ENCODE results near the gene NCKAP5.

The NCKAP5 gene

DNA sequence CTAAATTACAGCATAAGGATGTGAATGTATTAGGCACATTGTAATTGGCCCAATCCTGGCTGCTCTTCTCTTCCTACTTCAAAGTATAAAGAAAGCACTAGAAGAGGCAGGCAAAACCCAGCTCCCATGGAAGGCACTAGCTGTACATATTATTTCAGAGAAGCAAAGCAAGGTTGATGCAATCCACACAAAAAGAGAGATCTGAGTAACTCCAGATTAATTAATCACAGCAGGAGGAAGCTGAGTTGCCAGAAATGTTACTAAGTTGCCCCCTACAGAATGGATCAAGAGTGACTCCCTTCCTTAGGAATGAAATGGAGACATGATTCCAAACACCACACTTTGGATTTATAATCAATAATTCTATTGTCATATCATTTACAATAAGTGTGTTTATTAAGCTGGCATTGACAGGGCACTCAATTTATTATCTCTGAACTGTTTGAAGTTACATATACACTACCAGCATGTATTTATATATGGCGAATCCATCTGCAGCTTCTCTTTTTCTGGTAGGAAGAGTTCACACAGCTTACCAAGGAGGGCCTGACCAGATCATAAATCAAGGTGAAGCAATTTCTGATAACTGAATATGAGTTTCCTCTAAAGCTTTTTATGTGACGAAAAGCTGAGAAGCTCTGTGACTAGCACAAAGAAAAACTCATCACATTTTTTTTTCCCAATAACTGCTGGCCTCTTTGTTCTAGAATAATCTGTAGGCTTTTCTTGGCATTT, 505.2 kb downstream of the NCKAP5 start:
- no peak for DNase-seq

DNA sequence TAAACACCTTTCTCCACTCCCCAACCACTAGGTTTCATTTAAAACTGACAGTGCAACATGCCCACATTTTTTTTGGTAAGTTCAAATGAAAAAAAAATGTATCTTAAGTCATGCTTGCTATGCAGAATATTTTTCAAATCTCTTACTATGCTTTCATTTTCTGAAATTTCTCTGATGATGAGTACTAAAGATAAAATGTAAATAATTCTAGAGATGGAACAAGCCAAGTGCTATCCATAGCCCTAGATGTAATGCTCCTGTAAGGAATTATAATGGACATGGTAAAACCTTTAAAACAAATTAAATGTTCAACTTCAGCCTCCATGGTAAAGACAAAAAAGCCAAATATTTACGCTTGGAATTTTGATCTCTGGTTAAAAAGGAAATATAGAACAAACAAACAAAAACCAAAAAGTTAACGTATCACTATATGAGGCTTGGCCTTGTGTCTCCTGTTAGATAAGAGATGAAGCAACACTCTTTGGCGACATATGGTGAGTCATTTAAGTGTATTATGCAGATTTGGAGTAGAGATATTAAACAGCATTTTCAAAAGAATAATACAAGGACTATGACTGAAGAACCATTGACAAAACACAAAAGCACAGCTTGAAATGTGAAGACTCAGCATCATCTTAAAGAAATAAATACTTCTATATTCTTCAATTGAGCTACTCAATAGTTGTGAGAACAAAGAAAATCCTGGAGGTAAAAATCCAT, 506.2 kb downstream of the NCKAP5 start:
- DNase-seq, result no peak

DNA sequence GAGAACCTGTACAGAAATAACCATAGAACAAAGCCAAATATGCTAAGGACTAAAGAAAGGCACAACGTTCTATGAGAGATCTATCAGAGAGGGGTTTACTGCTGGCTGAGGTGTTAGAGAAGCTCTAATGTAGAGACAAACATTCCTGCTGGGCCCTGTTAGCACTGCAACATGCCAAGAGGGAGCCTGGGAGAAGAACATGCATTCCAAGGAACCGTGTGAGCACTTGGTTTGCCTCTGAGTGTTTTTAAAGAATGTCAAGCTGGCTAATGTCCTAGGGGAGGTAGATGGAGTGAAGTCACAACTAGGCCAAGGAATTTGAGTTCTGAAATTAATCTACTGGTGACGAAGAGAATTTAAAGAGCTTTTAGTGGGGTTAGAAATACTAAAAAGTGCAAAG, 514.0 kb downstream of the NCKAP5 start:
- DNase-seq, result no peak

DNA sequence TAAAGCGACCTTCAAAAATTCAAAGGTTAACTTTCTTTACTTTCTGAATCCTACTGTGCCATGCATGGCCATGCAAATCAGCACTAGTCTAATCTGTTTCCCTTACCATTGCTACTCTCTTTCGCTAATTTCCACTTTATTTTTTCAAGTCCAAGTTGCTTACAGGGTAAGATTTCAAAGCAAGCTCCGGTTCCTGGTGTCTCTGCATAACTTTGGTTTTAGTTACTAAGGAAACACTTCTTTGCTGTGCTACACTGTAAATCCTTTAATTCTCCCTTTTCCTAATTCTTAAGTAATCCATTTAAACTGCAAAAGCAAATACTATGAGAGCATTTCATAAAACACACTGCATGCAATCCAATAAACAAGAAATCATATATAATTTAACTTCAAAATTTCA, 514.7 kb downstream of the NCKAP5 start:
- no peak for DNase-seq

DNA sequence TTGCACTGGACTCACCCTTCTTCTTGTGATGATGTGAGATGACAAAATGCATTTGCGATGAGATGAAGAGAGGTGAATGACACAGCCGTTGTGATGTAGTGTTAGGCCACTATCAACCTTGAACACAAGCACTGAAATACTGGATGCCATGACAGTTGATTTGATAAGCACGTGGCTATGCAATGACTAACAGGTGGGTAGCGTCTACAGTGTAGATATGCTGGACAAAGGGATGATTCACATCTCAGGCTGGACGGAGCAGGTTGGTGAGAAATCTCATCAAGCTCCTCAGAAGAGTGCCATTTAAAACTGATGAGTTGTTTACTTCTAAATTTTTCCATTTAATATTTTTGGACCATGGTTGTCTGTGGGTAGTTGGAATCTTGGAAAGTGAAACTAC, 522.5 kb downstream of the NCKAP5 start:
- DNase-seq, result no peak

DNA sequence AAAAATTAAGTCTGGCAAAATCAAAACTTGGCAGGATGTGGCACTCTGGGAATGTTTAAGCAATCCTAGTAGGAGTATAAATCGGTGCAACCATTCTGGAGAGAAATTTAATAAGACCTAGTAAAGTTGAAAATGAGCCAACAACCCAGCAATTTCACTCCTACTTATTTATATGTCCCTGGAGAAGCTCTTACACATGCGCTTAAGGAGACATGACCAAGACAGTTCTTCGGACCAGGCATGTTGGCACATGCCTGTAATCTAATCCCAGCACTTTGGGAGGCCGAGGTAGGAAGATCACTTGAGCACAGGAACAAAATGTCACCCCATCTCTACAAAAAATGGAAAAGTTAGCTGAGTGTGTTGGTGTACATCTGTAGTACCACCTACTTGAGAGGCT, 523.7 kb downstream of the NCKAP5 start:
- no peak for DNase-seq

DNA sequence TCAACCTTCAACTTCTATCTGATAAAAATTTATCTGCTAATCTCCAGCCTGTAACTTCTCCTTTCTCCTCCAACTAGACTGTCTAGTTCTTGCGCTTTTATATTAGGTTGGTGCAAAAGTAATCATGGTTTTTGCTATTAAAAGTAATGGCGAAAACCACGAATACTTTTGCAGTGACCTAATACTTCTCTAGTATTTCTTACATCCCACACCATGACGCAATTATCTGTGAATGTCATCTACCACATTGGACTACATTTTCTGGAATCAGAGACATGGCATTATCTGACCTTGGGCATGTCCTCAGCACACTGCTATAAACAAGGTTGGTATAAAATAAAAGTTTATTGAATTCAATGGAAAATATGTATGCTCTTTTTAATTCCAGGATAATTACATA, 528.1 kb downstream of the NCKAP5 start:
- DNase-seq, result no peak

- DNase-seq, result no peak
Measured at GRCh38 chr2:133039531-133039930, 528.7 kb downstream of the NCKAP5 start.

- no peak for DNase-seq
Measured at GRCh38 chr2:133026536-133027177, 541.6 kb downstream of the NCKAP5 start.

GRCh38 chr2:133025004-133025403, 543.3 kb downstream of the NCKAP5 start:
- DNase-seq, result no peak

DNA sequence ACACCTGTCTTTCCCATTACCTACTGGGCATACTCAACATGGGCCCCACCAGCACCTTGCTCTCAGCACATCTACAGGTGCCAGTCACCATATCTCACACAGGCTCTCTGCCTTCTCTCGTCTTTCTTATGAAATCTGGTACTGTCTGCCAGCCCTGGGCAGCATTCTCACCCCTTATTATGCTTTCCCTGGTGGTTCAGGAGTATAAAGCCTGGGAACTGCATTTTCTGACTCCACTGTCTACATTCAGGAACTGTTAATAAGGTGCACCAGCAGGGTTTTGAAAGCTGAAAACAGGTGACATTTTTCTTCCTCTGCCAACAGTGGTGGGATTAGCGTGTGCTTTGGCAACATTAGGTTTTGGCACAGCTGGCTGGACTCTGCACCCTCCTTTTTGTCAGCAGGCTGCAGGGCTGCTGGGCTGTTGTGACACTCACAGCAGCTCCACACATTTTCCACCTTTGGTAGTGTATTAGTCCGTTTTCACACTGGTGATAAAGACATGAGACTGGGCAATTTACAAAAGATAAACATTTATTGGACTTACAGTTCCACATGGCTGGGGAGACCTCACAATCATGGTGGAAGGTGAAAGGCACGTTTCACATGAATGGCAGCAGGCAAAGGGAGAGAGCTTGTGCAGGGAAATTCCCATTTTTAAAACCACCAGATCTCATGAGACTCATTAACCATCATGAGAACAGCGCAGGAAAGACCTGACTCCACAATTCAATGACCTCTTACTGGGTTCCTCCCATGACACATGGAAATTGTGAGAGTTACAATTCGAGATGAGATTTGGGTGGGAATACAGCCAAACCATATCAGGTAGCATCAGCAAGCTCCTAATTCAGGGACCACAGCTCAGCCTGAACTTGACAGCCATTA, 555.2 kb downstream of the NCKAP5 start:
- no peak for DNase-seq

- DNase-seq, result no peak
Measured at GRCh38 chr2:133004623-133005022, 563.6 kb downstream of the NCKAP5 start.

DNA sequence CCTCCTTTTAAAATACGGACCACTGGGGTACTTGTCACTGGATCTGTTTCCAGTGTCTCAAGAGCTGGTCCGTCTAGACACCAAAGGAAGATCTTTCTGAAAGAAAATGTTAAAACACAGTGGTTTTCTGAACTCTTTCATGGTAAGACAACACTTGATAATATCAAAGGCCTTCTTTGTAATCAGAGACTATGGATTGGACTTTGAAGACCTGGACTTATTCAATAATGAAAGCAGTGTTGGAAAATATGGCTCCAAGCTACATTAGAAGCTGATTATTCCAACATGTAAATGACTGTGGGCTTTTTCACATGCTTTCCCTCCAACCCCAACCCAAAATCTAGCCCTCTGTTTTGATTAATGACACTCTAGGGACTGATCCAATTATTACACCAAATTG, 568.8 kb downstream of the NCKAP5 start:
- DNase-seq, result no peak

DNA sequence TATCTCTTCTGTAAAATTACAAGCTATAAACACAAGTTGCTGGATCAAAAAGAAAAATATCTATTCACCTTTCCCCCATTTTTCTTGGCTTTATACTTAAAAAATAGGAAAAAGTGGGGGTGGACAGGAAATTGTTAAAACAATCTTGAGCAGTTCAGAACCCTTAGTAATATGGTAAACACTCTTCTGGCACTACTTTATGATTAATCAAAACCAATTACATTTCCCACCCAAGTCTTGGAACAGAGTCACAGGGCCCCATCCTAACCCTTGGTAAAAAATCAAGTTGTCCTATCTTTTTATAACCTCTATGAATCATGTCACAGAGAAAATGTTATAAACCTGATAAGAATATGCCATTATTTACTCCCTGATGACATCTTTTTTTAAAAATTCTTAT, 570.0 kb downstream of the NCKAP5 start:
- DNase-seq, result no peak

GRCh38 chr2:132991471-132992045, 576.7 kb downstream of the NCKAP5 start:
- no peak for DNase-seq

DNA sequence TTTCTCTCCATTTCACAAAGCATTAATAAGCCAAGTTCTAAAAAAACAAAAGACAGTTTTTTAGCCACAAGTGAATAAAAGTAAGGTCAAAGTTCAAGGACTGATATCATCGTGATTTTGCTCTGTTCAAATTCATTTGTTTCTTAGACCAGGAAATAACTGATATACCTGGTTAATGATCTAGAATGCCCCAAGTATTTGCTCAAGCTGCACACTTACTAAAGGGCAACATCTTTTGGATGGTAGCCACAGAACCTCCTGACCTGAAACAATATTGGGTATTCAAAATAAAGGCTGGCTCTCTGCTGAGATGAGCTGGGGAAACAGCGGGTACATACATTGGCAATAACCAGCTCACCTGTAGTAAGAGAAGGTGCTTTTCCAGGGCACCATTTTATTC, 583.5 kb downstream of the NCKAP5 start:
- DNase-seq, result no peak

GRCh38 chr2:132980304-132980703, 588.0 kb downstream of the NCKAP5 start:
- no peak for DNase-seq

GRCh38 chr2:132979339-132980093, 588.7 kb downstream of the NCKAP5 start:
- no peak for DNase-seq

GRCh38 chr2:132978840-132979239, 589.4 kb downstream of the NCKAP5 start:
- DNase-seq, result no peak

DNA sequence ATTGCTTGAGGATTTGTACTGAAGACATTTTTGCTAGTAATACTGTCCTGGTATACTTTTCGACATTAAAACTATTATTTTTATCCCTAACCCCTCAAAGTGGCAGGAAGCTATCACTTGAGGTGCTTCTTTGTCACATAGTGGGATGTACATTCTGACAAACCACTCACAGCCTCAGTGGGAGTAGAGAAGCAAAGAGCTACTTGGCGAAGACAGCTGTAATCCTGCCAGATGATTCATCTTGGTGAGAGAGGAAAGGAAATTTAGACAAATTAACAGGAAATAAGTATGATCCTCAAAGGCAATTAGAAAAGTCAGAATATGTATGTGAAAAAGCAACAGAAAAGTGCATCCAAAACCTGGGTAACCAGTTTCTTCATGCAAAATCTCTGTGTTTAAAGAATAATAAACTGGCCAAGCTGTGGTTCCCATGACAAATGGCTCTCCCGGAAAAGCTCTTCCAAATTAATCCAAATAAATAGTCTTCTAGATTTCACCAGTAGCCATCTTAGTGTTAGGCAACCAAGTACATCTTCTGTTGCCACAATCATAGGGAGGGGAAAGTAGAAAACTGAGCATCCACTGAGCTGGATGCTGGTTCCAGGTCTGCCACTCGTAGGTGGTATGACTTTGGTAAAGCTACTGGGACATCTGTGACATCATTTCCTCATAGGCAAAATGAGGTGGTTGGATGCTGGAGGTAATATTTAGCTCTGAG, 590.3 kb downstream of the NCKAP5 start:
- no peak for DNase-seq

All from DMS 273 treated with DMSO at 0.1 percent for 48 hours (cell line).